ENCODE data around the gene FEZF2. TPM values are rescaled to one million over a fixed set of nuclear protein-coding genes. Genes with fewer than 3 reads are reported as not detected.

FEZF2 gene
- polyA plus RNA-seq, 2 of the 4 experiments (the other 2 are of a cell fraction): not detected

GRCh38 chr3:62371720-62372591, 1.4 kb downstream of the FEZF2 start (continued):
- no peak for TF ChIP-seq KDM1A (IDR thresholded peaks at IDR 0.05; ENCODE audit: low read depth)

GRCh38 chr3:62370858-62371719, 2.3 kb downstream of the FEZF2 start:
- Histone ChIP-seq H3K9me3 (no peaks in the 10 kb centered on the region), H3K4me2 (no peak overlapping the region), H3K27ac (no peak overlapping the region), H3K4me3 (no peak overlapping the region), H3K4me1 (0 out of 3 replicates have a peak, but pooled peaks cover 3% of the 10 kb centered on the region)
- no peak for FAIRE-seq
- ATAC-seq: no peak
- TF ChIP-seq SREBF2 (IDR thresholded peaks at IDR 0.05) (no peak), MYC (IDR thresholded peaks at IDR 0.05; ENCODE audit: borderline replicate concordance, low read length) (no peak), HOXA7 (CRISPR knock-in tag; IDR thresholded peaks at IDR 0.05) (no peak), E2F6 (IDR thresholded peaks at IDR 0.05; ENCODE audit: borderline replicate concordance, low read depth) (no peak), EHMT2 (IDR thresholded peaks at IDR 0.05; ENCODE audit: low read depth) (no peak), NFE2L2 (conservative IDR thresholded peaks at IDR 0.05; ENCODE audit: low read length) (no peak), HOXB13 (CRISPR knock-in tag; IDR thresholded peaks at IDR 0.05; ENCODE audit: low read depth) (no peak), CBX2 (IDR thresholded peaks at IDR 0.05; ENCODE audit: borderline replicate concordance, low read depth) (no peak), USF2 (IDR thresholded peaks at IDR 0.05) (no peak), HOXB5 (CRISPR knock-in tag; IDR thresholded peaks at IDR 0.05) (no peak), RAD21 (conservative IDR thresholded peaks at IDR 0.05 in 1 of 2, IDR thresholded peaks at IDR 0.05 in 1 of 2) (no peak), MAFK (IDR thresholded peaks at IDR 0.05; ENCODE audit: partially characterized antibody) (no peak), MAZ (IDR thresholded peaks at IDR 0.05; ENCODE audit: borderline replicate concordance, low read depth, low read length) (no peak), KDM1A (IDR thresholded peaks at IDR 0.05; ENCODE audit: low read depth) (no peak), BCL3 (IDR thresholded peaks at IDR 0.05) (no peak), SMC3 (IDR thresholded peaks at IDR 0.05) (no peak)
- DNase-seq (ENCODE audit: low read depth in 1 of 2, low spot score in 1 of 2): no peak
- ChIA-PET CTCF (no interaction called here), POLR2A (no interaction called here)
- WGBS (ENCODE audit: missing lambda C conversion rate): 74% methylated on average over 39 of the region's 49 CpGs

- 81% methylated on average over 45 of the region's 46 CpGs for WGBS (ENCODE audit: missing lambda C conversion rate)
- ChIA-PET POLR2A (no interaction called here), CTCF (no interaction called here)
- H3K27ac ChIP-seq: no peak overlapping the region
- FAIRE-seq (no peak), ATAC-seq (no peak), DNase-seq (ENCODE audit: low read depth in 1 of 2, low spot score in 1 of 2) (no peak)
- H3K4me2 ChIP-seq: no peak overlapping the region
- no peaks in the 10 kb centered on the region for H3K9me3 ChIP-seq
- no peak overlapping the region for H3K4me3 ChIP-seq
- H3K4me1 ChIP-seq: 0 out of 3 replicates have a peak, but pooled peaks cover 3% of the 10 kb centered on the region
- TF ChIP-seq HOXB13 (CRISPR knock-in tag; IDR thresholded peaks at IDR 0.05; ENCODE audit: low read depth) (no peak), POLR2A (IDR thresholded peaks at IDR 0.05; ENCODE audit: low read length) (no peak), FOXS1 (CRISPR knock-in tag; IDR thresholded peaks at IDR 0.05) (no peak), ELK1 (IDR thresholded peaks at IDR 0.05; ENCODE audit: low read depth, low read length) (no peak), RAD21 (conservative IDR thresholded peaks at IDR 0.05 in 1 of 2, IDR thresholded peaks at IDR 0.05 in 1 of 2) (no peak), HMGXB4 (CRISPR knock-in tag; IDR thresholded peaks at IDR 0.05; ENCODE audit: borderline replicate concordance) (no peak), RNF2 (IDR thresholded peaks at IDR 0.05; ENCODE audit: borderline replicate concordance, low read depth) (no peak), MAX (IDR thresholded peaks at IDR 0.05) (no peak), CTCF (IDR thresholded peaks at IDR 0.05) (no peak)
These were observed 3.1 kb downstream of the FEZF2 start for GRCh38 chr3:62370112-62370857.

Measured in A549 (cell line).